Large intestine (tissue), 3 donors: ENCODE data around the gene GRID1. TPM values are rescaled to one million over a fixed set of nuclear protein-coding genes. Genes with fewer than 3 reads are reported as not detected.

Experiments
- DNase-seq, 2 donors: peaks; one replicate each; pipeline versions ENCODE4 v3.0.0 to v3.0.0-alpha.2; 2013
- H3K27ac ChIP-seq: one replicate; pipeline ENCODE4 v1.5.1; 2013; ENCODE audit warnings: low read length
- H3K27me3 ChIP-seq: 2 replicates; pipeline ENCODE4 v1.6.1; 2013; ENCODE audit warnings: low read length; ENCODE audit not compliant: control insufficient read depth, insufficient read depth
- H3K36me3 ChIP-seq: 2 replicates; pipeline ENCODE4 v1.6.1; 2013; ENCODE audit warnings: low read length; ENCODE audit not compliant: control insufficient read depth, insufficient read depth
- H3K4me1 ChIP-seq: one replicate; pipeline ENCODE4 v1.6.1; 2013; ENCODE audit warnings: low read length; ENCODE audit not compliant: control insufficient read depth, insufficient read depth
- H3K4me3 ChIP-seq: one replicate; pipeline ENCODE4 v1.5.1; 2013; ENCODE audit warnings: low read length
- H3K9me3 ChIP-seq: one replicate; pipeline ENCODE4 v1.6.1; 2013; ENCODE audit warnings: mild to moderate bottlenecking, low read depth, low read length, moderate library complexity; ENCODE audit not compliant: control insufficient read depth
- WGBS: methylation state at CpG from one replicate; pipeline ENCODE4 v1.1.5; 2013; ENCODE audit warnings: low lambda C conversion rate; ENCODE audit not compliant: insufficient coverage; 5-methylcytosine and 5-hydroxymethylcytosine counted together
- polyA plus RNA-seq: library from polyadenylated mRNA; unstranded; fragments of 120-200 nt; gene quantifications from one replicate; pipeline ENCODE4 v1.2.1, GENCODE V29; 2013

Gene GRID1
- polyA plus RNA-seq, 1 donor, result 1.7 TPM

DNA sequence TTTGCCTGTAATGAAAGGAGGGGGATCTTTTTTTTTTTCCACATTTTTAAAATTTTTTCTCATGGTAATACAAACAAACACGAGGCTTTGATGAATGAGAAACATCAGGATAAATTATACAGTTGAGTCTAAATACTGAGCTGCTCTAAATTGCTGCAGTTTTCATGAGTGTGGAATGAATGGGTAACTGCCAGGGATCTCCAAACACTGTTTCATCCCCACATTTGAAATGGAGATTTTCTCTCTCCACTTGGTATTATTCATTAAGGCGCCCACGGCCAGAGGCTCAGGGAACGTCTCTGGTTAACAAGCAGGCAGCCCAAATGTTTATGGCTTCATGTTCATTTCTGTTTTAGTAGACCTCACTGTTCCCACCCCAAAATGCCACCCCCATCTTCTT, 717.1 kb downstream of the GRID1 start:
- Histone ChIP-seq H3K4me1 (peaks cover 16% of the 10 kb centered on the region), H3K4me3 (no peak overlapping the region), H3K27me3 (no peaks in the 10 kb centered on the region), H3K36me3 (no peaks in the 10 kb centered on the region), H3K9me3 (peaks cover 3% of the 10 kb centered on the region), H3K27ac (no peak overlapping the region)
- DNase-seq, result no peak
- WGBS, result 88% methylated on average over 3 of the region's 4 CpGs

DNA sequence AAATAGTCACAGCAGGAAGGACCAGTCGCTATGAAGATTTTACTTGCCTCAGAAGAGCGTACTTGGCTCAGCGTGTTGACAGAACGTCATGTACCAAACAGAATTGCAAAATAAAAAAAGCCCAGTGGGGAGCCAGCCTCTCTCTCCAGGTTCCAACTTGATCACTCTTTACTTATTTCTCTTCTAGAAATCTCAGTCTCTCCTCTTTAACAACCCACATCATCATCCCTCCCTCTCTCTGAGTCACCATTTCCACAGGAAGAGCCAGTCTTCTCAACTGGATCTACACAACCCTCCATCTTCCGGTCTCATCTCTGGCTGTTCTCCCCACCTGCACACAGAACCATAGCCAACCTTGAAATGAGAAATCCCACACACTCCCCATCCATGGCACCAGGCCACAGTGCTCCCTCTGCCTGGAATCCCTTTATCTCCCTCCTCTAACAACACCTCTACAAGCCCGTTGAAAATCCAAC, 718.3 kb downstream of the GRID1 start:
- Histone ChIP-seq H3K36me3 (no peaks in the 10 kb centered on the region), H3K9me3 (no peaks in the 10 kb centered on the region), H3K4me1 (peaks cover 25% of the 10 kb centered on the region), H3K27me3 (no peaks in the 10 kb centered on the region), H3K27ac (no peak overlapping the region), H3K4me3 (no peak overlapping the region)
- WGBS, result 100% methylated on average over 1 of the region's 6 CpGs
- DNase-seq, result no peak

DNA sequence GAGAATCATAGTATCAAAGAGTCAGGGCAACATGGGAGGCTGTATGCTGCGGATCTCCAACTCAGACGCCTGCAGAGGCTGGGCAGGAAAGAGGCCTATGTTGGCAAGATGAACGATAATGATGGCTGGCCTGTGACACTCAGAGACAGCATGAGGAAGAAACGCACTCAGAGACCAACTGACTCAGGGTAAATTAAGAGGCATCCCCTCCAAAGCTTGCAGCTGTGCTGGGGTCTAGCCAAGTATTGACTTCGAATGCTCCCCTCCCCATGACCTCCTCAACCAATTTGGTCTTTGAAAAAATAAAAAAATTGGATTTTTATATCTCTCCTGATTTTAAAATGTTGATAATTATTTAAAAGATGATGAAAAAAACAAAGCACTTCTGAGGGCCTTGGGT, 718.9 kb downstream of the GRID1 start:
- H3K4me1 ChIP-seq, result peaks cover 31% of the 10 kb centered on the region
- no peaks in the 10 kb centered on the region for H3K36me3 ChIP-seq
- 100% methylated on average over 2 of the region's 5 CpGs for WGBS
- no peak overlapping the region for H3K4me3 ChIP-seq
- no peaks in the 10 kb centered on the region for H3K9me3 ChIP-seq
- DNase-seq, result no peak
- no peak overlapping the region for H3K27ac ChIP-seq
- no peaks in the 10 kb centered on the region for H3K27me3 ChIP-seq

DNA sequence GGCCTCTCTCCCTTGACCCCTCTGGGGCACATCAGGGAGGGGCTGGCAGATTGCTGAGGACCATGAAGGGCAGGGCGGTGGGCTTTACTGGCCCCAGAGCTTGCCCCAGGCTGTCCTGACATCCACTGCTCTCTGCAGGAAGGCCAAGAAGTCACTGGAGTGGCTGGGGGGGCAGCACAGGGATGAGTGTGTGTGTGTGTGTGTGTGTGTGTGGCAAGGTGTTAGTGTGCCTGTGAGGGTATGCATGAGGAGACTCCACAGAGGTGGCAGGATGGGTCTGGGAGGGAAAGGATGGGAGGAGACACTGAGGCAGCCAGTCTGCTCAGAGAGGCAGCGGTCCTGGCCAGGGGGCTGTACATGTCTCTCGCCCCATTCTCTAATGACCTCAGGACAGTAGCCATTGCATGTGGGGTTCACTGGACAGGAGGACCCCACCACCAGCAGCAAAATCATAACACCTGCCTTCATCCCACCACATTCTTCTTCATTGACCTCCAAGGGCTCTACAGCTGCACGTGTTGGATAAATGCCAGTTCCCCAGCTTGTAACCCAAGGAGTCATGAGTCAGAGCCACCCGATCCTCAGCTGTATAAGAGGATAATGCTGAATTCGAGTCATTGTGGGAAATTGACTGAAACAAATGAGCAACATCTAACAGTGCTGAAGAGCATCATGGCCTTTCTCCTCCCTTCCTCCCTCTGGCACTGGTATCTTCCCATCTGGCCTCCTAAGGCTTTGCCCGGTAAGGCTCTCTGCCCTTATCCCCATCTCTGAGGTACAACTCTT, 720.5 kb downstream of the GRID1 start:
- H3K9me3 ChIP-seq, result no peaks in the 10 kb centered on the region
- H3K27me3 ChIP-seq, result no peaks in the 10 kb centered on the region
- H3K4me3 ChIP-seq, result no peak overlapping the region
- no CpG with 5 or more reads among the region's 7 CpGs for WGBS
- H3K4me1 ChIP-seq, result peaks cover 42% of the 10 kb centered on the region
- H3K36me3 ChIP-seq, result no peaks in the 10 kb centered on the region
- H3K27ac ChIP-seq, result no peak overlapping the region
- no peak for DNase-seq

DNA sequence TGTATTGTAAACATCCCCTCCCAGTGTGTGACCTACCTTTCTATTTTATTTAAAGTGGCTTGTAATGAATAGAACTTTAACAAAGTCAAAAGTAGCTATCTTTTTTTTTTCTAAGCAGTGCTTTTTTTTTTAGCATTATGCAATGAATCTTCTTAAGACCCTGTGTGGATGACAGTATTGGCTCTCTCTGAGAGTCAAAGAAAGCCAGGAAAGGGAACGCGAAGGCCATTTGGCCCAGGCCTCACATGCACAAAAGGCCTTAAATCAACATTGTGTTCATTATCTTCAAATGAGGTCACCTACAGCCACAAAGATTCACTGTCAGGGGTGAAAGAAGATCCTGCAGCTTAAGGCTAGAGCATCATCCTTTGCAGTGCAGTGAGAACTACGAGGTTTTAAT, 721.5 kb downstream of the GRID1 start:
- WGBS, result no CpG with 5 or more reads among the region's 3 CpGs
- no peak for DNase-seq
- no peak overlapping the region for H3K4me3 ChIP-seq

DNA sequence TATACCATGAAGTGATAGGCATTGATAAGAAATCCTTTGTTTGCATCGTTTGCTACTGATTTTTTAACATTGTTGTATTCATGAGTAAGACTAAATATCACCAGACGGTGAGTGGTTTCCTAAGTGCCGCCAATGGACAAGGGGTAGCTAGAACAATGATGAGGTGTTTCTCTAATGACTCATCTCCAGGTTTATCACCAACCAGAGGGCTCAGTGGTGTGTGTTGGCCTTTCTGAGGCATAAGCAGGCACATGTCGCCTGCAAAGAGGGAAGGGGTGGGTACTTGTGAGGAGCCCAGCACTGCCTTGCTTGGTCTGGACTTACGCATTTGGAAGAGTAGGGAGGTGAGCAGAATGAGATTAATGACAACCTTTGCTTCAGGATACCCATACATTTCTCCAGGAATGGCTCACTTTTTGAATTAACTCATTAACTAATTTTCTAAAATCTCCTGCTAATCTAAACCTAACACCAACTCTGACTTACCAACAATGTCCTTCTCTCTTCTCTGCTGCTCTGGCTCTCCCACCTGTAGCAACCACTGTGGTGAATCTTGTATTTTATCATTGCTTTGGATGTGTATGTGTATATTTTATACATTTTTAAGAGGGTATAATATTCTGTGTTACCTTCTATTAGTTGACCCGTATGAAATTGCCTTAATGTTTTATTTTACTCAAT, 722.6 kb downstream of the GRID1 start:
- peak; percentile 58 to 72 for DNase-seq
- Histone ChIP-seq H3K4me1 (peaks cover 31% of the 10 kb centered on the region), H3K9me3 (no peaks in the 10 kb centered on the region), H3K27ac (peak overlapping the region; percentile 98), H3K4me3 (no peak overlapping the region), H3K27me3 (no peaks in the 10 kb centered on the region), H3K36me3 (no peaks in the 10 kb centered on the region)
- no CpG with 5 or more reads among the region's 6 CpGs for WGBS

More for the DNA sequence above, 721.5 kb downstream of the GRID1 start:
- H3K4me1 ChIP-seq, result peaks cover 35% of the 10 kb centered on the region
- no peaks in the 10 kb centered on the region for H3K9me3 ChIP-seq
- no peak overlapping the region for H3K27ac ChIP-seq
- no peaks in the 10 kb centered on the region for H3K36me3 ChIP-seq
- no peaks in the 10 kb centered on the region for H3K27me3 ChIP-seq

DNA sequence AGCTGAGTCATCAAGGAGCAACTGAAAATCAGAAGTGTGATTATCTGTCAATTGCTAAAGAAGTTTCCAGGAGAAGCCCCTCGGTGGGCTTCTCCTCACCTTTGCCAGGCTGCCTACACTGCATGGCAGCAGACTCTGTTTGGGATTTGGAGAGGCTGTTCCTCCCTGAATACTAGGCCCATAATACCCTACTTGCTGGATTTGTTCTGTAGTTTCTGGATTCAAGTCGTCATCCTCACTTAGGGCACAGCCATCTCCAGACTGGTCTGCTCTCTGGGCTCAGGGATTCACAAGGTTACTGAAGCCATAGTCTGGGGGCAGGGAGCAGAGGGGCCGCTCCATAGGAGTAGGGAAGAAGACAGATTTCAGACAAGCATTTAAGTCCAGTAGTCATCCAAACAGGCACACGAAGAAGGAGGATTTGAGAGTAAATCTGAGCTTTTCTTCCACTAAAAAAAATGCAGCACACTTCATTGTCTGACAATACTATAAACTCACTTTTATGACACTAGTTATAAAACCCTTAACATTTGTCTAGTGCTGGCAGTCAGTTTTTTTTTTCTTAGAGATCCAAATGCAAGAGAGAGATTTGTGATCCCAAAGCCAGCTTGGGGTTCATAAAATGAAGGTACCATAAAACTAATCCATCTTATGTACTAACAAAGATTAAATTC, 723.3 kb downstream of the GRID1 start:
- no peaks in the 10 kb centered on the region for H3K27me3 ChIP-seq
- peak in 1 of 2 donors; percentile 56 for DNase-seq
- H3K27ac ChIP-seq, result peak overlapping the region; percentile 98

DNA sequence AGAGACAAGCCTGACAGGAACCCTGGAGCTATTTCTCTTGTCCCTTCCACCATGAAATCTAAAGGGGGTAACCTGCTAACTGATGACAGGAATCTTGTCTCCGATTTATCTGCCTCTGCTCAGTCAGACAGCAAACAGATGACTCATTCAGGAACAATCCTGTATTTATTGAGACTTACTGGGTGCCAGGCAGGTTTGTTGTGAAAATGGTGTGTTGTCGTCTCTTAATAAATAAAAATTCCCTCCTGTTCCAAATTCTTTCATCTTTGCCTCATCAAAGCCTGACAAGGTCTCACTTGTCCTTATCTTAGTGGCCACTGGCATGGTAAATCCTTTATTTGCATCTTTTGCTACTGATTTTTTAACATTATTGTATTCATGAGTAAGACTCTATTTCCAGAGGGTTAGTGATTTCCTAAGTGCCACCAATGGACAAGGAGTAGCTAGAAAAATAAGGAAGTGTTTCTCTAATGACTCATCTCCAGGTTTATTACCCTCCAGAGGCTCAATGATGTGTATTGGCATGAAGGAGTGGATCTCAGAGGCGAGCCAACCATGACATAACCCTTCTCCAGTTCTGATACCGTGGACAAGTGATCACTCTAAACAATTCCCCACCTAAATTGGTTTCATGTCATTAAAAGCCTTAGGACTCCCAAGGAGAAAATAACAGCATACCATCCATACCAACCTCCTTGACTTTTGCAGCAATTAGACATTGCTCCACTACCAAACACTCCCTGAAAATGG, 724.0 kb downstream of the GRID1 start:
- WGBS, result 20% methylated on average over 1 of the region's 4 CpGs
- no peaks in the 10 kb centered on the region for H3K9me3 ChIP-seq
- H3K36me3 ChIP-seq, result no peaks in the 10 kb centered on the region
- no peaks in the 10 kb centered on the region for H3K27me3 ChIP-seq
- peak; percentile 56 to 85 for DNase-seq
- no peak overlapping the region for H3K4me3 ChIP-seq
- peaks cover 31% of the 10 kb centered on the region for H3K4me1 ChIP-seq
- H3K27ac ChIP-seq, result peak overlapping the region; percentile 98

More for the DNA sequence above, 723.3 kb downstream of the GRID1 start:
- Histone ChIP-seq H3K4me1 (peaks cover 31% of the 10 kb centered on the region), H3K9me3 (no peaks in the 10 kb centered on the region), H3K4me3 (no peak overlapping the region), H3K36me3 (no peaks in the 10 kb centered on the region)
- 40% methylated on average over 1 of the region's 4 CpGs for WGBS

DNA sequence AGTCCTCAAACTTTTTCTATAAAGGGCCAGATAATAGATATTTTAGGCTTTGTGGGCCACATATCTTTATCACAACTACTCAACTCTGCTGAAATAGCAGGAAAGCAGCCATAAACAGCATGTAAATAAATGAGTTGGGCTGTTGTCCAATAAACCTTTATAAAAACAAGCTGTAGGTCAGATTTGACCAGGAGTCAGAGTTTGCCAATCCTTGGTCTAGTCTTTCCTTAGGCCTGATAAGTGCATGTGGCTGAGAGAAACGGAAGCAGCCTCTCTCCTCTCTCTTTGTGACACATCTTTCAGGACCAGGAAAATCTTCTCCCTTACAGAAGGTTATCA, 724.5 kb downstream of the GRID1 start:
- DNase-seq, result no peak
- WGBS, result no CpG with 5 or more reads among the region's 1 CpG
- Histone ChIP-seq H3K4me1 (peaks cover 31% of the 10 kb centered on the region), H3K36me3 (no peaks in the 10 kb centered on the region), H3K27ac (peak overlapping the region; percentile 98), H3K27me3 (no peaks in the 10 kb centered on the region), H3K9me3 (no peaks in the 10 kb centered on the region), H3K4me3 (no peak overlapping the region)

DNA sequence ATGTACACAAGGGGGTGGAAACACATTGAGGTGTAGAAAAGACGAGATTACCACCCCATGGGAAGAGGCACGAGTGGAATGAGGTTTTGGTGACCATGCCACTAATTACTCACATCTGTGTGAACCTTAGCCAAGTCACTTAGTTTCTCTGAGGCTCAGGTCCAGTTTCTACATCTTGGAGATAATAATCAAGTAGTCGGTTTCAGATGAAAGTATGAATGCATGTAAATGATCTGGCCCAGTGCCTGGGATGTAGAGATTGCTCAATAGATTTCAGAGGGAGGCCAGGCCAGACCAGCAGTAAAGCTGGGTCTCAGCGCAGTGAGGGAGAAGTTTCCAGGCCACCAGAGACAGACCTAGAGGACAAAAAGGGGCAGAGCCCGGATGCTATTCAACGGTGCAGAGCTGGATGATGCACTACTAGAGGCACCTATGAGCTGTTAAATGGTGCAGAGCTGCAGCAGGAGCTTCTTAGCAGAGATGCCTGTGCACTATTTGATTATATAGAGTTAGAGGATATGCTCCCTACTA, 725.1 kb downstream of the GRID1 start:
- Histone ChIP-seq H3K4me3 (no peak overlapping the region), H3K9me3 (no peaks in the 10 kb centered on the region), H3K27me3 (no peaks in the 10 kb centered on the region), H3K36me3 (no peaks in the 10 kb centered on the region), H3K27ac (peak overlapping the region; percentile 98), H3K4me1 (peaks cover 31% of the 10 kb centered on the region)
- DNase-seq, result no peak
- WGBS, result no CpG with 5 or more reads among the region's 6 CpGs
